Upper lobe of left lung (tissue), 4 donors: ENCODE data around the gene IL13RA1.

Source experiments
- CTCF ChIP-seq, 6 experiments: fragments of 450-650 bp in 4 of 6; fragments of 200-600 bp in 2 of 6; sonication (generic) in 2 of 6; IDR thresholded peaks; one replicate each; pipeline ENCODE4 v1.5.1; 2016 to 2019; ENCODE audit warnings: antibody characterized with exemption in 6 of 6
- EP300 ChIP-seq, 4 donors: sonication (generic); formaldehyde crosslinking; IDR thresholded peaks; one replicate each; pipeline ENCODE4 v1.5.1; 2017; ENCODE audit warnings: antibody characterized with exemption in 4 of 4, control low read depth in 2 of 4
- POLR2A ChIP-seq, 4 donors: fragments of 450-650 bp; IDR thresholded peaks; one replicate each; pipeline ENCODE4 v1.5.1; 2016 to 2017; ENCODE audit warnings: antibody characterized with exemption in 4 of 4, mild to moderate bottlenecking in 2 of 4
- POLR2AphosphoS5 ChIP-seq, 2 donors: sonication (generic); formaldehyde crosslinking; IDR thresholded peaks; one replicate each; pipeline ENCODE4 v1.5.1; 2017; ENCODE audit warnings: antibody characterized with exemption in 2 of 2

GRCh38 chrX:118761939-118762707 is 34.7 kb downstream of the IL13RA1 start:
- TF ChIP-seq CTCF (IDR thresholded peaks at IDR 0.05) = no peak
- no peak for TF ChIP-seq POLR2A (IDR thresholded peaks at IDR 0.05)
- TF ChIP-seq EP300 (IDR thresholded peaks at IDR 0.05) = no peak
- no peak for TF ChIP-seq POLR2AphosphoS5 (IDR thresholded peaks at IDR 0.05)
